GM04503 (cell line): ENCODE data around the gene VAMP7.
A peak's percentile ranks its signal among the peaks of the same experiment; 100 is the strongest.
"Not testable (repeated sequence)": the region's sequence is repeated elsewhere in the genome, so short reads cannot be mapped to it uniquely, and the experiment has no call there.

Experiments used
- DNase-seq: peaks from one replicate; pipeline ENCODE4 v3.0.0-alpha.2; 2012; ENCODE audit warnings: low read depth

The VAMP7 gene, protein sequence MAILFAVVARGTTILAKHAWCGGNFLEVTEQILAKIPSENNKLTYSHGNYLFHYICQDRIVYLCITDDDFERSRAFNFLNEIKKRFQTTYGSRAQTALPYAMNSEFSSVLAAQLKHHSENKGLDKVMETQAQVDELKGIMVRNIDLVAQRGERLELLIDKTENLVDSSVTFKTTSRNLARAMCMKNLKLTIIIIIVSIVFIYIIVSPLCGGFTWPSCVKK

DNA sequence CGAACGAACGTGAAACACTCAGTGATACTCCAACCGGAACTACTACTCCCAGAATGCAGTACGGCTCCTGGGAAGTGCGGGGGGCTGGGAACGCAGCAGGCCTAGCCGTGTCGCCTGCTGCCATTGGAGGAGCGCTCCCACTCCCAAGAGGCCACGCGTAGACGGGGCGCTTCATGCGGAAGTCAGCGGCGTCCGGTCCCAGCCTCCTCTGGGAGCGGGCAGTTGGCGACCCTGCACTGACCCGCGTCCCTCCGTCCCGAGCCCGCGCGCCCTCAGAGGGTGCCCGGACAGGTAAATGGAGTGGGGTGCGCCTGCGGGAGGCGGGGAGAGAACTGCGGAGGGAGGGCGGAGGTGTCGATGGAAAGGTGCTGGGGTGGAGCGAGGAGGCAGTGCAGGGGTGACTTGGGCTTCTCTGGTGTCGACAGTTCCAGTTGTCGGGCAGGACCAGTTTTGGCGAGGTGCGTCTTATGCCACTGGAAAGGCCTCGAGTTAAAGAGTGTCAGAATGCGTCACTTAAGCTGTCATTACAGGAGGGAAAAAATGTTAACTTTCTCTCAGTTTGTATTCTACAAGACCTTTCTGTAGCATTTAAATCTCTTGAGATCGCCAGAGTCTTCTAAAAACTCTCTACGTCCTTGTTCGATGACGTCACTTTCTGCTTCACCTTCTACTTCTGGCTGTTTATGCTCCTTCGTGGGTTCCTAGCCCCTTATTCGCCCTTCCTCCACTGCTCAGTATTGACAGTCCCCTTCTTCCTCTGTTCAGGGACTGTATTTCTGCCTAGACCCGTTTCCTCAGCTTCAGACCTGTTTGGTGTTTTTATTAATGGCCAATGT, at the start of gene VAMP7:
Gene VAMP7 (plus strand): TSS at position 188 of the 836 bp plus-strand sequence. CDS start 8,122 bp downstream, outside the sequence.
- peak; percentile 39 for DNase-seq

DNA sequence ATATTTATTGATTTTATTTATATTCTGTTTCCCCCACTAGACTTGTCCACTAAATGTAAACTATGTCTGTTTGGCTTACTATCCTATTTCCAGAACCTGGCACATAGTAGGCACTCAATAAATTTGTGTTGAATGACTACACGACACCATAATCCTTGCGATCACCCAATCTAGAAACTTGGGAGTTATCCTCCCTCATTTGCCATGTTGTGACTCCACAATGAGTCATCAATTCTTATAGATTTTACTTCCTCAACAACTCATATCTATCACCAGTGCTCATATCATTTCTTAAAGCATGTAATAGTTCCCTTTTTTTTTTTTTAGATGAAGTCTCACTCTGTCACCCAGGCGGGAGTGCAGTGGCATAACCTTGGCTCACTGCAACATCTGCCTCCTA, 39.9 kb upstream of the VAMP7 start:
- DNase-seq, result no peak

DNA sequence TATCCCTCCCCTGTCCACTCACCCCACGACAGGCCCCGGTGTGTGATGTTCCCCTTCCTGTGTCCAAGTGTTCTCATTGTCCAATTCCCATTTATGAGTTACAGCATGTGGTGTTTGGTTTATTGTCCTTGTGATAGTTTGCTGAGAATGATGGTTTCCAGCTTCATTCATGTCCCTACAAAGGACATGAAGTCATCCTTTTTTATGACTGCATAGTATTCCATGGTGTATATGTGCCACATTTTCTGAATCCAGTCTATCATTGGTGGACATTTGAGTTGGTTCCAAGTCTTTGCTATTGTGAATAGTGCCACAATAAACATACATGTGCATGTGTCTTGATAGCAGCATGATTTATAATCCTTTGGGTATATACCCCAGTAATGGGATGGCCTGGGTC, 29.4 kb upstream of the VAMP7 start:
- not testable (repeated sequence) for DNase-seq

DNA sequence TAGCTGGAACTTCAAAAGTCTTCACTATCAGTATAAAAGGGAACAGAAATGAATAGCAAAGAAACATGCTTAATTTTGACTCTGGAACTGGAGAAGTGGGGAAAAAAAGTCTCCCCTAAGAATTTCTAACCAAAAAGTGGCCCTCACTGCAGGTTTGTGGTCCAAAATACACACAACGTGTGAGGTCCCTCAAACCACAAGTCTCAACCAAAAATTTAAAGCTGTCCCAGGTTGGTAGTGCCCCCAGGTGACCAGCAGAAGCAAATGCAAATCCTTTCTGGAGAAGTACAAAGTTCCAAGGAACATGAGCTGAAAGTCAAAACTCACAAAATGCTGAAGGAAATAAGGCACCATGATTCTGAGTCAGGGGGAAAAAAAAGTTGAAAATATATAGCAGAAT, 23.6 kb upstream of the VAMP7 start:
- DNase-seq, result no peak

DNA sequence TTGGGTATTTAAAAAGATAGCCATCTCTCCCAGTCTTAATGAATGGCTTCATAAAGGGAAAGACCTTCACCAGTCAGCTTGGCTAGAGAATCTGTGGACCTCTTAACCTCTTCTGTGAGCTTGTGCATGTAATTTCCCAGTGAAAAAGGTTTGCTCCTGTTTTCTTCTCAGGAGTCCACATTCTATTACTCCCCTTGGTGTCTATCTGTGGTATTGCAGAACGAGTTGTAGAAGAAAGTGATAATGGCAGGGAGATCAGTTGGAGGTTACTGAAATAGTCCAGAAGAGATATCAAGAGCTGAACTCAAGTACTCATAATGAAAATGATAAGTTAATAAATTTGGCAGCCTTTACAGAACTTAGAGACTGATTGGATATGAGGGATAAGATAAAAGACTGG, 16.5 kb upstream of the VAMP7 start:
- DNase-seq, result no peak

DNA sequence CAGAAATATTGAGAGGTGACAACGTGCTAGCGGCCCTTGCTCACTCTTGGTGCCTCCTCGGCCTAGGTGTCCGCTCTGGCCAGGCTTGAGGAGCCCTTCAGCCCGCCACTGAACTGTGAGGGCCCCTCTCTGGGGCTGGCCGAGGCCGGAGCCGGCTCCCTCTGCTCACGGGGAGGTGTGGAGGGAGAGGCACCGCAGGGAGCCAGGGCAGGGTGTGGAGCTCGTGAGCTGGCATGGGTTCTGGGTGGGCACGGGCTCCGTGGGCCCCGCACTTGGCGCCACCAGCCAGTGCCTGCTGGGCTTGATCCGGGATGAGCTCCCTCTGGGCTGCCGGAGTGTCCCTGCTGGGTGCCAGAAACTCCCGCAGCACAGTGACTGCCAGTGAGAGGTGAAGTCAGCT, 16.0 kb upstream of the VAMP7 start:
- no peak for DNase-seq

DNA sequence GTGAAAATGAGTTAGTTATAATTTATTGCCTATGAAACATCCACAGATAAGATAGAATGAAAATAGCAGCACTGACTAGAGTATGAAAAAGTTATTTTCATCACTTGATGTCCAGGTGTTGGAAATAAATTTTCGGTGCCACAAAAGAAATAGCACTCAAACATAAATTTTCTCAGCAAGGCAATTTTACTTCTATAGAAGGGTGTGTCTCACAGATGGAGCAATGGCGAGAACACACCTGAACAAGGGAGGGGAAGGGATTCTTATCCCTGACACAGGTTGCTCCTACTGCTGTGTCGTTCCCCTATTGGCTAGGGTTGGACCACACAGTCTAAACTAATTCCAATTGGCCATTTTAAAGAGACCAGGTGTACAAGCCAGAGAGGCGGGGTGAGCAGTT, 13.3 kb upstream of the VAMP7 start:
- no peak for DNase-seq

DNA sequence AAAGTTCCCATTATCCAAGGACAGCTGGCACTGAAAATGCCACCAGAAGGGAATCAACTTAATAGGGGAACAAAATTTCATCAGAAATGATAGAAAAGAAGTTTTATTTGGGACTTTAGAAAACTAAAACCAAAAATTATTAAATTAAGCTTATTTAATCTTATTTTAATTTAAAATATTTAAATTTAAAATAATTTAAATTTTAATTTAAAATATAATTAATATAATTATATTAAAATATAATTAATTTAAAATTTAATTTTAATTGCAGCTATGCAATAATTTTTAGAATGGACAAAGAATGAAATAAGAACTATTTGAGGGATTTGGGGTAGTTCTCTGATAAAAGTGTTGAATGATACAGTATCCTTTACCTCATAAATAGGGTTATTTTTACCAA, 10.2 kb upstream of the VAMP7 start:
- no peak for DNase-seq

DNA sequence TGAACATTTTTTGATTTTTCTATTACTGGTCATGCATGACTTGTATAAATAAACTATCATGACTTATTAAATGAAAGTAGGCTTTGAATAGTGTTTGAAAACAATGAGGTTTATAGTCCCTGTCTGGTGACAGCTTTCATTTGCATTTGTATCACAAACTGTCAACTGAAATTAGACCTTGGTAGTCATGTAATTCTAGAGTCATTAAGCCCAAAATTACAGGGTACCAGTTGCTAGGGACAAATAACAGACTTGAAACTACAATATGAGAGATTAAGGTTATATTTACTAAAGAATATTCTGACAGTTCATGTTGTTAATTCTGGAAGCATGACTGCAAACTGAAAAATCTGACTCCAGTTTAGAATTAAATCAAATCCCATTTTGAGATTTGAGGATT, 9.2 kb upstream of the VAMP7 start:
- DNase-seq, result no peak

DNA sequence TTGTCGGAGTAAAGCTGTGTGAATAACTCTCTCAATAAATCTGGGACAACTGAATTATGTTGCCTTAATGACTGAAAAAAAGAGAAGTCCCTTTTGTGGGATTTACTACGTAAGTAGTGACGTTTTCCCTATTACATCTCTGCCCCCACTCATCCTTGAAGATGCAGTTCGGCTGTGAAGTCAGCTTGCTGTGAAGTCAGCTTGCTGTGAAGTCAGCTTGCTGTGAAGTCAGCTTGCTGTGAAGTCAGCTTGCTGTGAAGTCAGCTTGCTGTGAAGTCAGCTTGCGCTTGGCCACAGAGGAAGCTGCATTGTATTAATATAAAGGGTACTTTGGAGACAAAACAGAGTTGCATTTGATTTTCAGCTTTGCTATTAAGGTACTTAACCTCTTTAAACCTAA, 8.0 kb upstream of the VAMP7 start:
- DNase-seq, result no peak

DNA sequence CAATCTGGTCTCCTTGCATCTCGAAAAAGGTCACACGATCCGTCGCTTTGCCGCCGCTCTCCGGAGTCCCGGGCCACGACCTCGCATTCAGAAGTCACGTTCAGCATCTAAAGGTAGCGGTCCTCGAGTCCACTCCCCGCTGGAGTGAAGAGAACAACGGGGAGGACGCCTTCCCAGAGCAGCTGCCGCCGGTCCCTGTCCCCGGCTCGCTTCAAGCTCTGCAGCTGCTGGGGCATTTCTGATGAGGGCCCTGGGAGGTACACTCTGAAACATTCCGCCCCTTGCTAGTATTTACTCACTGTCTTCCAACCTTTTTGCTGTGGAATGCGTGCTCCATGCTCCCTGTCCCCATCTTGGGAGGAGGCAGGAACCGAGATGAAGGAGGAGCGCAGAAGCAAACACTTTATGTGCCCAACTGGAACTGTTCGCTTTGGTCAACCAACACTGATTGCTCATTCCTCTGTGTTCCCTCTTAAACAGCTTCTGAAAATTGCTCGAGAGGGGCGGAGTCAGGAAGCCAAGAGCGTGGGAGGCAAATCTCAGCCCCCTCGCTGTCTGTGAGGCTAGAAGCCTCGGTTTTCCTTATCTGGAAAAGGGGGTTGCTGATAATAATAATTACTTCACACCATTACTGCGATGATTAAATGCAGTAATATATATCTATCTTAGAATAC, 6.4 kb upstream of the VAMP7 start:
- no peak for DNase-seq

DNA sequence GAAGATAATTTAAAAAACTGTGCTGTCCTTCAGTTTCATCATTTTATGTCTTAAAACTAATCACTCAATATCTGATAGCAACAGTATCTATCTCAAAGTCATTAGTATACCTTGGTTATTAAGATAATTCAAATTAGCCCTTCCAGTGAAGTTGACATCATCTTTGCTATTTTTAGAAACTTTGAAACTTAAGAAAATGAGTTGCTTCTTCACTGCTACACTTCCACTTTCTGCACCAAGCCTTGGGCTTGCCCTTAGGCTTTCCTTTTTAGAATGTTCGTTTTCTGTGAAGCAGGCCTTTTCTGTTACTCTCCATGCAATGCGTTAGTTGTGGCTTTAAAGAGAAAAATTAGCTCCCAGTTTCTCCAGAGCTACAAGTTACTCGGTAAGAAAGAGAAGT, 4.4 kb upstream of the VAMP7 start:
- DNase-seq, result no peak

DNA sequence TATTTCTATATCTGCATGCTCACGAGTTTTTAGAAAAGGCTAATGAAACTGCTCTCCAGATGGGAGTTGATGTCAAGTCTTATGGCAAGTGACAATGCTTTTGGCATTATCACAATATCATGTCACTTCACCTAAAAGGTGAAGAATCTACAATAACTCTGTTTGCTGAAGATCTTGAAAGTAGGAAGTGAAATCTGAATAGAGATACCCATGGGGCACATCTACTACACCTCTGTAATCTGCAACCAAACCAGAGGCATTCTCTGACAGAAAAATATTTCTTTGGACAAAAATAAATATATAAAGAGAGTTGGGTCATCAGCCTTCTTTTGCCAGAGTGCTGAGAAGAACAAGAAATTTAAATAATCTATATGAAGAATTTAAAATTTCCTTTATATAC, 3.9 kb upstream of the VAMP7 start:
- DNase-seq, result no peak

DNA sequence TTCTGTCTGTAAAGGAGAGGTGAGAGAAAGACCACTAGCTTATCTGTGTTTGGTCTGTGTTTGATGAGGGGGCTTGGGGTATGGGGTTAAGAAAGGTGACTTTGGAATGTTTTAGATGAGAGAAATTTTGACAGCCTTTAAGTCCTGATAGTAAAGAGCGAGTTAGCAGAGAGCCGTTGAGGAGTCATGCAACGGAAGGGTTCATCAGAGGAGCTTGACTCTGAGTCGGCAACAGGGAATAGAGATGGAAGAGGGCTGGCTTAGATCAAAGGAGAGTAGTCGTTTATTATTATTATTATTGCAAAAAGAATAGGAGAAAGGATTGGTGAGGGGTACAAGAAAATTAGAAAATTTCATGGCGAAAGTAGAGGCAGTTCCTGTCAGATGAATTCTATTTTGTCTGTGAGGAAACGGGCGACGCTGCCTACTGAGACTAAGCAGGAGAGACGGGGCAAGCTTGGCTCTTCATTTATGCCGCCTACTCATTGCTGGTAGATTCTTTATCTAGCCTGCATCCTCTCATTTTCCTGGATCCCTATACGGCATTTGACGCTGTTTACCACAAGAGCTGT, 473 bp upstream of the VAMP7 start:
- DNase-seq, result no peak

DNA sequence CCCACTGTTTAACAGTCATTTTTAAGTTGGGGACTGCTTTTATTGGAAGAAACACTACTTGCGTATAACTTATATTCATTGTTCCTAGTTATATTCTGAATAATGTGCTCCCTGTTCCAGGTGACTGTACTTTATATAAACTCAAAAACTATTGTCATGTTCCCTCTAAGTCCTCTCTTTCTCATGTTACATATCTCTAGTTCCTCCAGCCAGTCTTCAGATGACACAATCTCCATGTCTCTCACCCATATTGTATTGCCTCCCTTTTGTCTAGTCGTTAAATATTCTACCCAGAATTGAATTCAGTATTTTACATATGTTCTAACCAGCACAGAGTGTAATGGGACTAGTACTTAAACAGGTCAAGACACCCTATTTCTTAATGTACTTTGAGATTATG, 5.3 kb downstream of the VAMP7 start:
- no peak for DNase-seq

DNA sequence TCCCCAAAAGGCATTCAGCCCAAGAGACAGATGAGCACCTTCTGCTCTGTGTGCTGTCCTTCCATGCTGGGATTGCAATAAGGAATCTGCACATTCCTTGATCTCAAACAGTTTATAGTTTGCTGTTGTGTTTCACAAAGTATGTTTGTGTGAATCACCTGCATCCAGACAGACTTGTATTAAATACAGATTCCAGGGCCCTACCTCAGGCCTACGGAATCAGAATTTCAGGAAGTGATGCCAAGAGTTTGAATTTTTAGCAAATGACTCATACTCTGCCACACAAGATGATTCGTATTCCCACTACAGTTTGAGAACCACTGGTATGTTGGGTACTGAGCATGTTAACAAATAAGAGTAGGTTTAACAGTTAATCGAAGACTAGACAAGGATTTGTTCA, 7.0 kb downstream of the VAMP7 start:
- DNase-seq, result peak; percentile 44

DNA sequence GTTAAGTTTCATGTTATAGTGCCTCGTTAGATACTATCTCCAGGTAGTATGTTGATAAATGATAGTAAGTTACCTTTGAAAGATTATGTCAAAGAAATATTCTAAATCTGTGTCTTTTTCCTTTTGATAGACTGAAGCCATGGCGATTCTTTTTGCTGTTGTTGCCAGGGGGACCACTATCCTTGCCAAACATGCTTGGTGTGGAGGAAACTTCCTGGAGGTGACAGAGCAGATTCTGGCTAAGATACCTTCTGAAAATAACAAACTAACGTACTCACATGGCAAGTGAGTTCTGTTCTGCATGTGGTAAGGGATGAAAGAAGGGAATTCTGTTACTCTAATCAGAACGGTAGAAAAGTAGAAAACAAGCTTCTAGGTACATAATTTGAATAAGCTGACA, 8.2 kb downstream of the VAMP7 start:
- DNase-seq, result no peak

DNA sequence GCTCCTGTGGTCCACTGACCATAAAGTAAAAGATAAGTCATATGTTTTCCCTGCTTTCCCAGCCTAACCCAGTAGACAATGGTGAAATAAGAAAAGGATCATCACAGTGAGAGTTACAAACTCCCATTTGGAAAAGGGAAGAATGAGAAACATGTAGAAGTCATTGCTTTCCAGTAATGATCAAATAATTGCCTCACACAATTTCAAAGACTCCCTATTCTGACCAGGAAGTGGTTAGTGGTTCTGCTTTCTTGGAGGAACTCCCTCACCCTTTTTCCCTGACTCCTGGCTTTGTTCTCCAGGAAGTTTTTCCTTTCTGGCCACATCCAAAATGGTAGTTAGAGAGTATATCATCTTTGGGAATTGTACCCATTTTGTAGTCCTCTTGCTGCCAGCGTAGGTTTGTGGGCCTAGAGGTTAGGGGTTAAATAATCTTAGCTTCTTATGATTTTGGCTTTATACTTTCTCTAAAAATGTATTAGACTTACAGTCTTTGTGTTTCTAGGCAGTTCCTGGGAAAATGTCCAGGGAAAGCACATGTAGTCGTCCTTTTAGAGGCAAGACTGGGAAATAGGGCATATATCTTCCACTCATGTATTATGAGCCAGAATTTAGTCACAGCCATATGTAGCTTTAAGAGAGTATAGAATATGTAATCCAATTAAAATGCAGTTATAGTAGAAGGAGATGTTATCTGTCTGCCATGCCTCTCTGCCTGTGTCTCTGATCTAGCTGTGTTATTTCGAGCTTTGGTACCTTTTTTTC, 10.5 kb downstream of the VAMP7 start:
- DNase-seq, result no peak

DNA sequence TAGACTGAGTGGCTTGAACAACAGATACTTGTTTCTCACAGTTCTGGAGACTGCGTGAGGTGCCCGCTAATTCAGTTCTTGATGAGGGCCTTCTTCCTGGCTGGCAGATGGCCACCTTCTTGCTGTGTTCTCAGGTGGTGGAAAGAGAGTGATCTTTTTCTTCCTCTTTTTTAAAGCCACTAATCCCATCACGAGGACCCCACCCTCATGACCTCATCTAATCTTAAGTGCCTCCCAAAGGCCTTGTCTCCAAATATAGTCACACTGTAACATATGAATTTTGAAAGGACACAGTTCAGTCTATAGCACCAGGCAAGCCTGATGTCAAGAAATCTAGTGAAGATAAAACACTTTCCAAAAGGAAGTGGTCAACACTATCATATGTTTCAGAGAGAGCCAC, 12.4 kb downstream of the VAMP7 start:
- no peak for DNase-seq

DNA sequence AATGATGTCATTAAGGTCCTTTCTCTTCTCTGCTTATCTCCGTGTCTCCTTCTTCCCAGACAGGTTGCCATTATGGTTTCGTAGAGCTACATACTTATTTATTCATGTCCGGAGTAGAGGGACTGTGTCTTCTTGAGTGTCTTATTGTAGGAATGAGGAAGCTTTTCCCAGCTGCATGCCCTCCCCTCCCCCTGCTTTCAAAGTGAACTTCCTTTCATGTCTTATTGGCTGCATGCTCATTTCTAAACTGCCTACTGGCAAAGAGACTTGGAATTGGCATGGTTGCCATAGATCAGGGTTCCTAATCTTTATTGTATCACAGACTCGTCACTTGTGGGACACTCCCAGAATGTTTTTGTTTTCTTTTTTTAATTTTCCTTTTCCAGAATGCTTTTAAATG, 15.4 kb downstream of the VAMP7 start:
- no peak for DNase-seq

DNA sequence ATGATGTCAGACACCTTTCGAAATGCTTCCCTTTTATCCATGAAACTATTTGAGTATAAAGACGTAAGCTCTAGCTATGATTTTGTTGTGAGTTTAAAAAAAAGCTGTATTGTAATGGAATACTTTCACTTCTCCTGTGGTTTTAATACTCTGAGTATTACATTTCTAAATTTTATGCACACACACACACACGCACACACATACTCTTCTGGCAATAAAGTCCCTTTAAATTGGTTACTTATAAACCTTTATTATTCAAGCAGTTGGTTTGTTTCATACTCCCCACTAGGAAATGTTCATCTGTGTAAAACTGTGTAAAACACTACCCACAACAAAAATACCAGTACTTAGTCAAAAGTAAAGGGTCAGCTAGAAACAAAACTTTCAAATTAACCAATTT, 18.2 kb downstream of the VAMP7 start:
- DNase-seq, result no peak

DNA sequence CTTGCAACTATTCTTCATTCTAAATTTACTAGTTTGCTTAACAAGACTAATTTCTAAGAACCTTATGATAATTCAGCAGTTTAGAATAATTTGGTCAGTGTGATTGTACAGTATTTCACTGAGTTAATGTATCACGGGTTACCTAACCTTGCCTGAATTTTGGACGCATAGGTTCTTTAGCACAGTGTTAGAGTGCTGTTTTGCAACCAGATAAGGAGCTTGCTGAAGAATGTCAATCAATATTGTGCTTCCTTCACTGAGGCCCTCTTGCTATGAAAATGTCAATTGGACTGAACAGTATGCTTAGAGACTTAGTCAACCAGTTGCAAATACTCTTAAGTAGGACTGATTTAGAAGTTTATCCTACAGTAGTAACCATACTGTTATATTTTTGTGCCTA, 19.6 kb downstream of the VAMP7 start:
- DNase-seq, result no peak
